Suprapubic skin (tissue), 3 donors: ENCODE measurements around the gene SNX8.

Experiments
- CTCF ChIP-seq, 2 donors: fragments of 200-600 bp in 1 of 2; fragments of 450-650 bp in 1 of 2; sonication (generic) in 1 of 2; IDR thresholded peaks; one replicate each; pipeline ENCODE4 v1.5.1; 2016 to 2019; ENCODE audit warnings: antibody characterized with exemption in 2 of 2, mild to moderate bottlenecking in 1 of 2, moderate library complexity in 1 of 2
- POLR2AphosphoS5 ChIP-seq, 3 donors: sonication (generic); formaldehyde crosslinking; IDR thresholded peaks; one replicate each; pipeline ENCODE4 v1.6.1; 2017; ENCODE audit warnings: antibody characterized with exemption in 3 of 3

- TF ChIP-seq CTCF (IDR thresholded peaks at IDR 0.05), result no peak
- no peak for TF ChIP-seq POLR2AphosphoS5 (IDR thresholded peaks at IDR 0.05)
Measured at GRCh38 chr7:2264158-2264557, 50.1 kb downstream of the SNX8 start.
